OCI-LY1 (cell line): ENCODE measurements around the gene MYO5B.

Experiments used
- CTCF ChIP-seq: fragments of 200-600 bp; sonication (generic), shearing (Covaris generic); IDR thresholded peaks from 2 replicates; pipeline ENCODE4 v1.5.1; 2017; ENCODE audit warnings: mild to moderate bottlenecking, antibody characterized with exemption, low read length, moderate library complexity, mixed read lengths
- EZH2 ChIP-seq: fragments of 200-600 bp; sonication (generic), shearing (Covaris generic); IDR thresholded peaks from 2 replicates; pipeline ENCODE4 v1.8.0; 2017; ENCODE audit warnings: borderline replicate concordance, mixed run types, mild to moderate bottlenecking, antibody characterized with exemption, low read length, moderate library complexity, mixed read lengths

- TF ChIP-seq CTCF, result no peak
- no peak for TF ChIP-seq EZH2
Observed at GRCh38 chr18:49844903-49845302, 350.0 kb downstream of the MYO5B start.
